Endothelial cell of umbilical vein (primary cell): ENCODE data around the gene MTR. TPM values are rescaled to one million over a fixed set of nuclear protein-coding genes. Genes with fewer than 3 reads are reported as not detected.

Experiments used
- BruUV-seq: library from RNA; stranded (reverse); fragments of 400-500 nt; replicated peaks from 2 replicates; lab custom pipeline; 2021; lab: Mats Ljungman, UMichigan
- CTCF ChIA-PET: fragments of 300-600, 350-600 bp; sonication (Branson Sonifier 250); formaldehyde crosslinking; loops from one replicate; lab custom pipeline; 2021; ENCODE audit warnings: antibody characterized with exemption, inconsistent platforms; lab: Charles Lee
- POLR2A ChIA-PET: fragments of 300-600, 350-600 bp; sonication (Branson Sonifier 250); formaldehyde crosslinking; loops from one replicate; lab custom pipeline; 2021; ENCODE audit warnings: antibody characterized with exemption, inconsistent platforms; lab: Charles Lee
- DNase-seq: peaks from one replicate; pipeline ENCODE4 v3.0.0-alpha.2; 2011; ENCODE audit warnings: low read depth, low spot score
- FAIRE-seq: peaks from 2 replicates; lab custom pipeline; 2011; peaks lifted over from hg19 to GRCh38; lab: Jason Lieb, UNC
- H2AFZ ChIP-seq: 2 replicates; pipeline ENCODE4 v1.6.0; 2012; ENCODE audit warnings: low read depth, low read length, control low read depth, inconsistent platforms
- H3K27ac ChIP-seq: 2 replicates; pipeline ENCODE4 v1.5.1; 2011; ENCODE audit warnings: low read depth, mild to moderate bottlenecking, control low read depth, low read length, moderate library complexity; ENCODE audit not compliant: insufficient read depth
- H3K27me3 ChIP-seq, 2 experiments: 2 replicates each; pipeline versions ENCODE4 v1.6.0 to v1.6.1; 2011; ENCODE audit warnings: low read length in 2 of 2, mixed read lengths in 1 of 2; ENCODE audit not compliant: control insufficient read depth in 2 of 2, insufficient read depth in 2 of 2
- H3K36me3 ChIP-seq, 2 experiments: 2 replicates in 1 of 2; 3 replicates in 1 of 2; pipeline ENCODE4 v1.5.1; 2011; ENCODE audit warnings: low read length in 2 of 2, mild to moderate bottlenecking in 1 of 2, moderate library complexity in 1 of 2; ENCODE audit not compliant: control insufficient read depth in 2 of 2, insufficient read depth in 2 of 2; ENCODE audit errors: extremely low read depth in 1 of 2
- H3K4me1 ChIP-seq: 3 replicates; pipeline ENCODE4 v1.5.1; 2011; ENCODE audit warnings: mild to moderate bottlenecking, low read length; ENCODE audit not compliant: control insufficient read depth, insufficient read depth; ENCODE audit errors: extremely low read depth
- H3K4me2 ChIP-seq: 2 replicates; pipeline ENCODE4 v1.6.1; 2011; ENCODE audit warnings: low read length, control low read depth, mixed read lengths; ENCODE audit not compliant: insufficient read depth
- H3K4me3 ChIP-seq, 3 experiments: fragments of 200-600 bp in 1 of 3; sonication (generic), shearing (Covaris generic) in 1 of 3; replicated peaks in 1 of 3; 2 replicates each; pipeline ENCODE4 v1.5.1; 2011 to 2016; ENCODE audit warnings: control low read depth in 3 of 3, low read length in 3 of 3, mild to moderate bottlenecking in 2 of 3, inconsistent platforms in 1 of 3, low read depth in 1 of 3, moderate library complexity in 1 of 3; ENCODE audit not compliant: insufficient read depth in 1 of 3
- H3K79me2 ChIP-seq: 2 replicates; pipeline ENCODE4 v1.6.0; 2012; ENCODE audit warnings: low read length, inconsistent platforms; ENCODE audit not compliant: control insufficient read depth, insufficient read depth
- H3K9ac ChIP-seq: replicated peaks from 2 replicates; pipeline ENCODE3; 2011; ENCODE audit warnings: low read length, control low read depth; ENCODE audit not compliant: insufficient read depth; ENCODE audit errors: extremely low read depth
- H3K9me1 ChIP-seq: replicated peaks from 3 replicates; pipeline ENCODE4 v1.6.0; 2011; ENCODE audit warnings: mild to moderate bottlenecking, low read length; ENCODE audit not compliant: control insufficient read depth, insufficient read depth; ENCODE audit errors: extremely low read depth
- H3K9me3 ChIP-seq: replicated peaks from 2 replicates; pipeline ENCODE4 v1.5.1; 2012; ENCODE audit warnings: low read length, inconsistent platforms; ENCODE audit not compliant: control insufficient read depth, insufficient read depth
- H4K20me1 ChIP-seq: replicated peaks from 2 replicates; pipeline ENCODE3; 2011; ENCODE audit warnings: mild to moderate bottlenecking, low read length; ENCODE audit not compliant: control insufficient read depth, insufficient read depth; ENCODE audit errors: extremely low read depth
- EZH2 ChIP-seq: IDR thresholded peaks from 2 replicates; pipeline ENCODE4 v1.6.1; 2012; ENCODE audit warnings: borderline replicate concordance, low read depth, mild to moderate bottlenecking, moderate library complexity, low read length, inconsistent platforms; ENCODE audit not compliant: severe bottlenecking
- FOS ChIP-seq: IDR thresholded peaks from 2 replicates; pipeline ENCODE4 v1.6.1; 2011; ENCODE audit warnings: mild to moderate bottlenecking, low read length, moderate library complexity, borderline replicate concordance; ENCODE audit not compliant: insufficient read depth
- GATA2 ChIP-seq: IDR thresholded peaks from 2 replicates; pipeline ENCODE4 v1.7.0; 2011; ENCODE audit warnings: low read depth, mild to moderate bottlenecking, moderate library complexity, mixed read lengths, low read length; ENCODE audit not compliant: insufficient read length, insufficient read depth
- JUN ChIP-seq: IDR thresholded peaks from 2 replicates; pipeline ENCODE4 v1.6.1; 2011; ENCODE audit warnings: borderline replicate concordance, low read depth; ENCODE audit not compliant: insufficient read length, insufficient read depth
- MYC ChIP-seq: IDR thresholded peaks from one replicate; pipeline ENCODE4 v1.6.1; 2011; ENCODE audit warnings: mild to moderate bottlenecking, low read depth, low read length
- POLR2A ChIP-seq: IDR thresholded peaks from 2 replicates; pipeline ENCODE4 v1.6.1; 2012; ENCODE audit warnings: low read depth, mild to moderate bottlenecking, control low read depth, low read length
- POLR2AphosphoS5 ChIP-seq: IDR thresholded peaks from 2 replicates; pipeline ENCODE4 v1.6.1; 2012; ENCODE audit warnings: low read depth, mild to moderate bottlenecking, control low read depth, low read length, moderate library complexity; ENCODE audit not compliant: insufficient read depth
- dilution Hi-C: fragments of 300-500 bp; cut with MboI; formaldehyde crosslinking; loops from one replicate; pipeline ENCODE4 v1.15.0; 2019; ENCODE audit warnings: low sequenced_read_pairs; ENCODE audit not compliant: extremely low pct_ligation_motif_present
- intact Hi-C: fragments of 100-400 bp; cut with micrococcal nuclease; formaldehyde crosslinking; loops from one replicate; pipeline ENCODE4 v1.10.0; 2022
- polyA plus RNA-seq, 4 experiments: library from polyadenylated mRNA; depleted of rRNA in 3 of 4; stranded (reverse) in 3 of 4; unstranded in 1 of 4; fragments of >200 nt; gene quantifications; 2 replicates each; pipeline versions ENCODE4 v1.2.1 to v1.2.3, GENCODE V29; 2011 to 2012; ENCODE audit warnings: missing spikeins in 1 of 4
- total RNA-seq: library from RNA; stranded (reverse); gene quantifications from 2 replicates; pipeline ENCODE4 v1.2.3, GENCODE V29; 2021
- TF ChIP-seq, protein P1 (sequence below): IDR thresholded peaks from 2 replicates; pipeline ENCODE4 v1.6.1; 2011; ENCODE audit not compliant: insufficient read depth, insufficient read length
- TF ChIP-seq, protein P2 (sequence below), 2 donors: IDR thresholded peaks; 1 replicate in 1 of 2; 2 replicates in 1 of 2; pipeline ENCODE4 v1.5.1; 2011; ENCODE audit warnings: low read length in 2 of 2, mild to moderate bottlenecking in 2 of 2, moderate library complexity in 2 of 2, control low read depth in 1 of 2, inconsistent platforms in 1 of 2, low read depth in 1 of 2; ENCODE audit not compliant: insufficient read depth in 1 of 2; ENCODE audit errors: extremely low read depth in 1 of 2

MTR gene
- total and polyA plus RNA-seq, 2 donors (not counting 3 experiments of a cell fraction or from before 2014, with no cell fraction given): 6.7 to 45.2 TPM

DNA sequence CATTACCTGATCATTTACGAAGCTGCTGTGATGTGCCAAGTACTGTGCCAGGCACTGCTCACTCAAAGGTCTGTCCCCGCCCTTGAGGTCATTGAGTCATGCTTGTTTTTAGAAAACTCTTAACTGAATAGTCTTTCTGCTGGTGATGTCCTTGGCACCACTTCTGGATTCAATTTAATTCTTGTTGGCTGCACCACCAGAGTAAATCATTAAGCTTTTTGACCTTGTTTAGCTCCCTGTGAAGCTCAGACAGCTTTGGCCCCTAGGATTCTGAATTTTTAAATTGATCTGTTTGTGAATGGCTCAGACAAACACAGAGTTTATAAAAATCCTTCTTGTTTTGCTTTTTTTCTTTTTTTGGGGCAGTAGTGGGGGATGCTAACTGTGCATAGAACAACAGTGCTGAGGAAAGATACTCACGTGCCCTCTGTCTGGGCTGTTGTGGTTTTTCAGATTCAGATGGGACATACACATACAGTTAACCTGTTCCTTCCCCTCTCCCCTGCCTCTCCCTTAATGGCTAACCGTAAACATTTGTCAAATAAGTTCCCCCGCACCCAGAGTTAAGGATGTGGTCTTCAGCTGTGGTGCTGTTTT, 67.6 kb downstream of the MTR start:
- Histone ChIP-seq H2AFZ (no peak overlapping the region), H3K79me2 (no peaks in the 10 kb centered on the region), H3K4me3 (no peak overlapping the region), H3K27ac (no peak overlapping the region), H3K9me1 (no peaks in the 10 kb centered on the region), H3K4me1 (no peaks in the 10 kb centered on the region), H3K9ac (no peak overlapping the region), H3K9me3 (no peaks in the 10 kb centered on the region), H3K36me3 (peaks cover 5 to 18% of the 10 kb centered on the region in 2 experiments), H4K20me1 (no peaks in the 10 kb centered on the region), H3K27me3 (no peaks in the 10 kb centered on the region), H3K4me2 (no peak overlapping the region)
- intact Hi-C loops (no loop called here), dilution Hi-C loops (no loop called here)
- POLR2A ChIA-PET: no interaction called here
- DNase-seq (no peak), FAIRE-seq (no peak)
- no TSS peak for BruUV-seq
- TF ChIP-seq FOS (no peak), POLR2A (no peak), GATA2 (no peak), EZH2 (no peak), MYC (no peak), JUN (no peak), POLR2AphosphoS5 (no peak)
- TF ChIP-seq, protein P1, sequence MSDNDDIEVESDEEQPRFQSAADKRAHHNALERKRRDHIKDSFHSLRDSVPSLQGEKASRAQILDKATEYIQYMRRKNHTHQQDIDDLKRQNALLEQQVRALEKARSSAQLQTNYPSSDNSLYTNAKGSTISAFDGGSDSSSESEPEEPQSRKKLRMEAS: no peak
- TF ChIP-seq, protein P2, sequence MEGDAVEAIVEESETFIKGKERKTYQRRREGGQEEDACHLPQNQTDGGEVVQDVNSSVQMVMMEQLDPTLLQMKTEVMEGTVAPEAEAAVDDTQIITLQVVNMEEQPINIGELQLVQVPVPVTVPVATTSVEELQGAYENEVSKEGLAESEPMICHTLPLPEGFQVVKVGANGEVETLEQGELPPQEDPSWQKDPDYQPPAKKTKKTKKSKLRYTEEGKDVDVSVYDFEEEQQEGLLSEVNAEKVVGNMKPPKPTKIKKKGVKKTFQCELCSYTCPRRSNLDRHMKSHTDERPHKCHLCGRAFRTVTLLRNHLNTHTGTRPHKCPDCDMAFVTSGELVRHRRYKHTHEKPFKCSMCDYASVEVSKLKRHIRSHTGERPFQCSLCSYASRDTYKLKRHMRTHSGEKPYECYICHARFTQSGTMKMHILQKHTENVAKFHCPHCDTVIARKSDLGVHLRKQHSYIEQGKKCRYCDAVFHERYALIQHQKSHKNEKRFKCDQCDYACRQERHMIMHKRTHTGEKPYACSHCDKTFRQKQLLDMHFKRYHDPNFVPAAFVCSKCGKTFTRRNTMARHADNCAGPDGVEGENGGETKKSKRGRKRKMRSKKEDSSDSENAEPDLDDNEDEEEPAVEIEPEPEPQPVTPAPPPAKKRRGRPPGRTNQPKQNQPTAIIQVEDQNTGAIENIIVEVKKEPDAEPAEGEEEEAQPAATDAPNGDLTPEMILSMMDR (IDR thresholded peaks at IDR 0.05; ENCODE audit: extremely low read depth in 1 of 2, insufficient read depth in 1 of 2, low read depth in 1 of 2, low read length in 2 of 2): no peak
- CTCF ChIA-PET: interaction anchor here (0.7 kb wide), 1 partner anchor 254 kb away, joined by 3 read pairs; no protein-coding TSS in a partner anchor
